ENCODE data around the gene SNAPC3. TPM values are rescaled to one million over a fixed set of nuclear protein-coding genes. Genes with fewer than 3 reads are reported as not detected.

SNAPC3 gene
- total RNA-seq, 1 experiment from 2014 or later, result 28.0 TPM

DNA sequence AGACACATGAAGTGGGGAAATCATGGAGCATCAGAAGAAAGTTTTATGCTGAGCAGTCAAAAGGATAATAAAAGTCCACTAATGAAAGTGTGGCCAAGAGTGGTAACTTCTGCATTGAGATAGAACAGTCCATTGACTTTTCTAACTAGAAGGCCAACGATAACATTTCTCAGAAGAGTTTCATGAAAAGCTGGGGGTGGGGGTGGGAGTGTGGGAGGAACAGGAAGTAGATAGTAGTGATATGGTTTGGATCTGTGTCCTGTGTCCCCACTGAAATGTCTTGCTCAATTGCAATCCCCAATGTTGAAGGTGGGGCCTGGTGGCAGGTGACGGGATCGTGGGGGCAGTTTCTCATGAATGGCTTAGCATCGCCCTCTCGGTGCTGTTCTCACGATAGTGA is 36.2 kb upstream of the SNAPC3 start:
- H3K14ac ChIP-seq (ENCODE audit: insufficient read depth, low read length), result no peak overlapping the region
- no peak overlapping the region for H3K4me2 ChIP-seq (ENCODE audit: insufficient read depth, insufficient read length, low read length)
- no peak overlapping the region for H2BK120ac ChIP-seq (ENCODE audit: low read depth, low read length, poor library complexity, severe bottlenecking)
- H4K91ac ChIP-seq (ENCODE audit: insufficient read length, low read depth, low read length), result no peak overlapping the region
- H3K9me3 Mint-ChIP-seq, result no peaks in the 10 kb centered on the region; a peak in 1 of 5 replicates
- no peak overlapping the region for H2BK5ac ChIP-seq (ENCODE audit: insufficient read length, low read length)
- no peak overlapping the region for H3T11ph ChIP-seq (ENCODE audit: low read length)
- no peaks in the 10 kb centered on the region for H3K9me3 ChIP-seq (ENCODE audit: control insufficient read depth, low read depth, low read length)
- H2AFZ ChIP-seq (ENCODE audit: low read length), result no peak overlapping the region
- no peak overlapping the region for H2AK5ac ChIP-seq (ENCODE audit: insufficient read length, low read length)
- no peaks in the 10 kb centered on the region; the same call in 1 of the 2 replicates for H3K27me3 Mint-ChIP-seq (ENCODE audit: low read depth)
- no peaks in the 10 kb centered on the region for H3K27me3 ChIP-seq (ENCODE audit: insufficient read depth, low read length)
- H3K79me2 ChIP-seq (ENCODE audit: insufficient read depth, low read length), result no peaks in the 10 kb centered on the region
- H2BK12ac ChIP-seq (ENCODE audit: insufficient read length, low read depth, low read length), result no peak overlapping the region
- H4K20me1 ChIP-seq (ENCODE audit: control insufficient read depth, insufficient read depth, insufficient read length), result no peaks in the 10 kb centered on the region
- no peak overlapping the region for H3K4ac ChIP-seq (ENCODE audit: low read depth, low read length)
- no peak overlapping the region for H3K18ac ChIP-seq (ENCODE audit: insufficient read length, low read depth, low read length)
- H3K79me1 ChIP-seq (ENCODE audit: insufficient read depth, low read depth, low read length, poor library complexity, severe bottlenecking), result no peaks in the 10 kb centered on the region
- TF ChIP-seq CTCF (conservative IDR thresholded peaks at IDR 0.05), result no peak
- no peak overlapping the region for H3K27ac ChIP-seq (ENCODE audit: insufficient read length, low read depth, low read length)
- H4K5ac ChIP-seq (ENCODE audit: insufficient read length, low read depth, low read length), result no peak overlapping the region
- H3K56ac ChIP-seq (ENCODE audit: insufficient read length, low read depth, low read length), result no peak overlapping the region
- no peaks in the 10 kb centered on the region for H3K36me3 Mint-ChIP-seq (ENCODE audit: insufficient read depth in 1 of 3, low read depth in 3 of 3)
- no peak overlapping the region for H2BK20ac ChIP-seq (ENCODE audit: low read depth, low read length, poor library complexity, severe bottlenecking)
- no peak overlapping the region for H2BK15ac ChIP-seq (ENCODE audit: low read depth, low read length)
- H3K23ac ChIP-seq (ENCODE audit: insufficient read length, low read depth, low read length), result no peak overlapping the region
- WGBS (ENCODE audit: extremely low coverage, insufficient read length, low lambda C conversion rate), result no CpG with 5 or more reads among the region's 6 CpGs
- no peak overlapping the region for H3K27ac Mint-ChIP-seq
- no peaks in the 10 kb centered on the region for H3K23me2 ChIP-seq (ENCODE audit: insufficient read length, low read depth, low read length, poor library complexity, severe bottlenecking)
- no peak overlapping the region for H4K8ac ChIP-seq (replicated peaks; ENCODE audit: insufficient read length, low read depth, low read length)
- DNase-seq, result no peak
- no peak overlapping the region for H3K9ac ChIP-seq (ENCODE audit: extremely low read depth, insufficient read length, low read length)
- H3K4me3 Mint-ChIP-seq, result no peak overlapping the region
- no peaks in the 10 kb centered on the region for H3K4me1 ChIP-seq (ENCODE audit: insufficient read depth, low read length)
- H3K4me1 Mint-ChIP-seq, result peaks cover 0 to 7% of the 10 kb centered on the region in 2 experiments; a peak in 2 of 4 replicates

All from H9 (cell line).